DMS53 (cell line): Measurements from ENCODE around the gene MLLT11.
"Not testable (repeated sequence)": the region's sequence is repeated elsewhere in the genome, so short reads cannot be mapped to it uniquely, and the experiment has no call there.

Experiments
- DNase-seq: peaks from one replicate; lab custom pipeline; 2025; lab: John Stamatoyannopoulos, UW

The MLLT11 gene

DNA sequence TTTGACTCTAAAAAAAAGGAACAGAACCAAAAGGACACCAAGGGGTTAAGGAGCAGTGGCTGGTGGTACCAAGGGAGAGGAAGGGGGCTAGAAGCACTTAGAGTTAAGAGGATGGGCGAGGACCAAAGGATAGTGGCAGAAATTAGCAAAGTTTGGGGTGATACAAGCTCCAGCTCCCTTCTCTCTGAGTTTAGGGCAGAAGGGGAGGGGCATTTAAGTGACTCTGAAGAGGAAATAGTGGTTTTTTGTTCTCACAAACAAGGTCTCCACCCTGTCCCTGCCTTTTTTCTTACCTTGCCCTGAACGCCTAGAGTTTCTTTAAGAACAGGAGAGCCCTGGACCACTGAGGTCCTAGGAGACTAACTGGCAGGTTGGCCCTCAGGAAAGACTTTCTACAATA, 4.0 kb upstream of the MLLT11 start:
- no peak for DNase-seq

DNA sequence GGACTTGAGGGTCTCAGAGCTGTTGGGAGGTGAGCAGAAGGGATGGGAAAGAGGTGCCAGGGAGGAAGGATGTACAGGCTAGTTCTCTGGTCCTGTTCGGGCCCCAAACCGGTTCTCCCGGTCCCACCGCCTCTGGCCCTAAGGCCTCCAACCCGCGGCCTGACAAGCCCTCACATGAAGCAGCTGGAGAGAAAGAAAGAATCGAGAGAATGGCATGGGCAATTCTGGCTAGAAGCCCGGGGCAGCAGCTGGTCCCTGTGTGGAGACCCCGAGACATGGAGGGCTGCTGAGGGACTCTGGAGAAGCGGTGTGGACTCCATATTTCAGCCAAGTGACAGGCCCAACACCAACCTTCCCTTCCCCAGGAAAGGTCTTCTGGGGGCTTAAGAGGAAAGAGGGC, 1.5 kb upstream of the MLLT11 start:
- peak; percentile 95 for DNase-seq

DNA sequence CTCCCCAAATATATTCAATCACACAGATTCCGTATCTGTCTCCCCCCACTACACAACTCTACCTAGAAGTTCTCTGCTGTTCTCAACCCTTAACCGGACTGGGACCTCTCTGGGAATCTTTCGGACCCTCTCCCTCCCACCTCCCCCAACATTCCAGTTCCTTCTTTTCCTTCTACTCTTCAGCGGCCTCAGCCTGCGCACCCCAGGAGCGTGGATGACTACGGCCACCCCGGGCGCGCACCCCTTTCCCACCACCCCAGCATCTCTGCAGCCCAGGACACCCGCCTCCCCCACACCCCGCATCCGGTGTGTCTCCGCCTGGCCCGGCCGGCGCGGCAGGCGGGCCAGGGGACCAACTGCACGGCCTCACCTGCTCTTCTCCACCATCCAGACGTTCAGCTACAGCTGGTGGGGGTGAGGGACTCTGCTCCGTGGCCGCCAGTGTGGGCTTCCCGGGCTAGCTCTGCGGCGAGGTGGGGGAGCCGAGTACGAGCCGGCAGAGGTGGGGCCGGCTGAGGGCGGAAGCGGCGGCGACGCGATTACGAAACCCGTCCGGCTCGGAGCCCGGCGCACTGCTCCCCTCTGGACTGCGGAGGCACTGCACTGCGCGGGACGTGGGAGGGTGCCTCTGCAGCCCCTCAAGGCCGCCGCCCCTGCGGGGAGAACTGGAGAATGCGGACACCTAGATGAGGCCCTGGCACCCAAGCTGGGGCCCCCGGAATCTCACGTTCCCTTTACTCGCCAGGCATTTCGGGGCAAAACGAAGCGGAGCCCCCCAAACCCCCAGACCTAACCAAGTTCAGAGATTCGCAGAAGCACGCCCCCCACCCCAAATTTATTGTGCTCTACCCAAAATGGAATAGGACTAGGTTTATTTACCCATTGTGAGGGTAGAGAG, 839 bp upstream of the MLLT11 start, which contains the start of gene CDC42SE1:
TSS of gene CDC42SE1 (minus strand) at position 514 of the 898 bp plus-strand sequence. CDS start 3,892 bp downstream, outside the sequence.
- peak; percentile 92 for DNase-seq

DNA sequence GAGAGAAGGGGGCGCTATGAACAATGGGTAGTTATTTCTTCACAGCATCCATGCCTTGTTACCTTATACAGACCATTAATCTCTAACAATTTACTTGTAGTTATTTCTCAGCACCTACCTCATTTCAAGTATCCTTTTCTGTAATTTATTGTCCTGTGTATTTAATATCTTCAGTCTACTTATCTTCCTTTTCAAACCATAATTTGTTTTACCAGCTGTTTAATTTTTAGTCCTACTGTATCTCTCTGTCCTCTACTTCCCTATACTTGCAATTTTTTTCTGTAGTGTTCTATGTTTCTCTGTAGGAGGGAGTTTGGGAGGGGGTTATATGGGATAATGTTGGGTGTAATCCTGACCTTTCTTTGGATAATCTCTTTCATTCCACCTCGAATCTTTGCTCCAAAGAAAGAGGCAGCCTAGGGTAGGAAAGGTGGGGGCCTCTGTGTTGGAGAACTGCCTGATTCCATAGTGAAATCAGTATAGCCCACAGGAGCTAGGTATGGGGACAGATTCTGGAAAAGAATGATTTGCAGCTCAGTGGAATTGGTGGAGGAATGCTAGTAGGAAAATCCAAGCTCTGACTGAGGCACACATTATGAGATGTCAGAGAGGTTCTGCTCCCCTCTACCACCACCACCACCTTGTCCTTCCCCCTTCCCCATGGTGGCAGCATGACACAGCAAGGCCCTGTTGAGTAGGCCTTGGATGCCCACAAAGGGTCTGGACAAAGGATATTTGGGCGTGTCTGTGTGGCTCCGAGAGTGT, 642 bp downstream of the MLLT11 start:
- DNase-seq: peak; percentile 68

DNA sequence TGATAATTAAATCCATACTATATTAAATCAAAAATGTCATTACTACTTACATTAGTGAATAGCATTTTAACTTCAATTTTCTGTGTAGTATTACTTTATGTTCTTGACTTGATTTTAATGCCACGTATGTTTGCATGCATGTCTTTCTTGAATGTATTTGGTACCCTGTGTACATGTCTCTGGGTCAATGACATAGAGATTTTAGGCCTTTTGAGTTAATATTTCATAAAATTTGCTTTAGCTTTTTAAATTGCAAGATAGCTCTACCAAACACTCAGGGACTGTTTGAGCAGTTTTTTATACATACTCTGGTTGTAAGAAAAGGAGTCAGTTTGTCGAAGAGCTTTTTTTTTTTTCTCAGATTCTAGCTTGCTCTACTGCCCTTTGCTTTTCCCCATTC, 1.5 kb downstream of the MLLT11 start:
- DNase-seq: no peak

DNA sequence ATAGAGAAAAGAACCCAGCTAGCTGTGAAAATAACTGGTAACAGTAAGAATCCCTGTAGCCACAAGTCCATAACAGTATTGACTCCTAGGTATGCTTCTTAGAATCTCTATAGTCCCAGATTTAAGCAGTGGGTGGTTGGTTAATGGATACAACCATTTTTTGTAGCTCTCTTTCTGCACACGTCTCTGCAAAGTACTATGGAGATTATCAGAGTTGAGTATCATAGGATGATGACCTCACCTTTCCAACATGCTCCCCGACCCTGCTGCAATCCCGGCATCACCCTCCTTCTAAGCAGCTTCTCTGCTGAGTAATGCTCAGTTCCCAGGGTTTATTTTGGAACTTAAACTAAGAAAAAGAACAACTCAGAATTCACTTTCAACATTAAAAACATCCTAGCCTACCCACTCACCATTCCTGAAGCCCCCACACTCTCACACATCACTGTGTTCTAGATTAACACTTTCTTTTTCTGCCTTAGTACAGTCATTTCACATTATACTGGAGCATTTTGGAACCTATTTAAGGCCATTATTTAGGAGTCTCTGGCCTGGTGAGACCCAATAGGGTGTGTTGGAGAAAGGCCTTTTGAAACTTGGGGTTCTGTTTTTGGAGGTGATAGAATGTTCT, 2.7 kb downstream of the MLLT11 start:
- peak; percentile 19 for DNase-seq

DNA sequence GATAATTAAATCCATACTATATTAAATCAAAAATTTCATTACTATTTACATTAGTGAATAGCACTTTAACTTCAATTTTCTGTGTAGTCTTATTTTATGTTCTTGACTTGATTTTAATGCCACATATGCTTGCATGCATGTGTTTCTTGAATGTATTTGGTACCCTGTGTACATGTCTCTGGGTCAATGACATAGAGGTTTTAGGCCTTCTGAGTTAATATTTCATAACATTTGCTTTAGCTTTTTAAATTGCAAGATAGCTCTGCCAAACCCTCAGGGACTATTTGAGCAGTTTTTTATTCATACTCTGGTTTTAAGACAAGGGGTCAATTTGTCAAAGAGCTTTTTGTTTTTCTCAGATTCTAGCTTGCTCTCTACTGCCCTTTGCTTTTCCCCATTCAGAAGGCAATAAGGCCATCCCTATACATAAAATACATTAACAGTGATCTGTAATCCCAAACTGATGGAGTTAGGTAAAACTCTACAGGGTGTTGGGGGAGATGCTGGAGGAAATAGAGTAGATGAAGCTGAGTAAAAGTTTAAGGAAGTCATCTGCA, 5.0 kb downstream of the MLLT11 start:
- no peak for DNase-seq

DNA sequence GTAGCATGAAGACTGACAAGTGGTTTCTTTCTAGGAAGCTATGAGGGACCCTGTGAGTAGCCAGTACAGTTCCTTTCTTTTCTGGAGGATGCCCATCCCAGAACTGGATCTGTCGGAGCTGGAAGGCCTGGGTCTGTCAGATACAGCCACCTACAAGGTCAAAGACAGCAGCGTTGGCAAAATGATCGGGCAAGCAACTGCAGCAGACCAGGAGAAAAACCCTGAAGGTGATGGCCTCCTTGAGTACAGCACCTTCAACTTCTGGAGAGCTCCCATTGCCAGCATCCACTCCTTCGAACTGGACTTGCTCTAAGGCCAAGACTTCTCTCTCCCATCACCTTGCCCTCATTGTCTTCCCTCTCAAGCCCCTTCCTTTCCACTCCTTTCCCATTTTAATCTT, 7.0 kb downstream of the MLLT11 start:
- no peak for DNase-seq

DNA sequence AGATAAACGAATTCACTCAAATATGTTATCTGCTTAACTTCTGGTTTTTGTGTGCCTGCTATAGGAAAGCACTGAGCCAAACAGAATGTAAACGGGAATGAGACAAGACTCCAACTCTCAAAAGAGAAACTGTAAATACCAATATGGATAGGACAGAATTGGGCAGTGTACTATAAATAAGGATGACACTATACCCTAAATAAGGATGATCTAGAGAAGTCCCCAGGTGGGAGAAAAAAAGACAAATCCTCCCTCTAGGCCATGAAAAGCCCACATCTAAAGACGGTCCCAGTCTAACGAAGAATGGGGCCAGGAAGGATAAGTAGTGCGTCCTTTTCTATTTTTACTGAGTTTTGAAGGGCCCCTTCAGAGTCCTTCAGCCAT, 8.9 kb downstream of the MLLT11 start:
- DNase-seq: no peak

DNA sequence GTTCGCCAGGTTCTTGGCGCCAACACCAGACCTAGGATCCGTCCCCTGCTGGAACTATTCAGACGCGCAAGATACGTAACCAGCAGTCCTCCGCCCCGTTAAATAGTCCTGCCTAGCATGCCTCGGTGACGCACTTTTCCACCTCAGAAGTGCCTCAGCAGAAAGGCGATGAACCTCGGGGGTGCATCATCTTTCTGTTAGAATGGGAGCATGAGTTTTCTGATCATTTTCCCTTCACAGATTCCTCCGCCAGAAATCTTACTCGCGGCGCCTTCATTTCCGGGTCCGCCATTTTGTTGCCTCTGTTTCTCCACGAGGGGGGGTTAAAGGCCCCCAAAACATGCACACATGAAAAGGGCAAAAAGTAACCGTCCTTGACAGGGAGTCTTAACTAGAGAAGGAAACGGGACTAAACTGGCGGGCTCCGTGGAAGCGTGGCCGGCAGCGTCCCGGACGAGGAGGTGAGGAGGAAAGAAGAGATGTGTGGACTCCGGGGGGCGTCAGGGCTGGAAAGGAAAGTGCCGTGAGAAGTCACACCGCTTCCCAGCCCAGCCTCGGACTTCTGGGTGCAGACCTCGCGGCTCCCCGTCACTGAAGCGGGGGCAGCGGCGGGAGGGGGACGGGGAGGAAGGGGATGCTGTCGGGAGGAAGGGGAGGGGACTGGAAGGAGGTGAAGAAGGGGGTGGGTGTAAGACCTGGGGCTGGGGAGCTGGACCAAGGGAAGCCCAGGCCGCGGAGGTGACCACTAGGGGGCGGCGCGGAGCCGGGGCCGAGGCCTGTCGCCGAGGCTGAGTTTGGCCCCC, 10.5 kb downstream of the MLLT11 start, which contains the start of gene GABPB2:
TSS of gene GABPB2 (plus strand) at position 288 of the 803 bp plus-strand sequence. CDS start 17,429 bp downstream, outside the sequence.
- peak; percentile 97 for DNase-seq

DNA sequence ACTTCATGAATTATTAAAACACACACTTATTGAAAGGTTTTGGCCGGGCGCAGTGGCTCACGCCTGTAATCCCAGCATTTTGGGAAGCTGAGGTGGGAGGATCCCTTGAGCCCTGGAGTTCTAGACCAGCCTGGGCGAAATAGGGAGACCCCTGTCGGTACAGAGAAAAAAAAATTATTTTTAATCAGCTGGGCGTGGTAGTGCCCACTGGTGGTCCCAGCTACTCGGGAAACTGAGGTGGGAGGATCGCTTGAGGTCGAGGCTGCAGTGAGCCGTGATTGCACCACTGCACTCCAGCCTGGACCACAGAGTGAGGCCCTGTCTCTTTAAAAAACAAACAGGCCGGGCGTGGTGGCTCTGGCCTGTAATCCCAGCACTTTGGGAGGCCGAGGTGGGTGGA, 12.0 kb downstream of the MLLT11 start:
- no peak for DNase-seq

DNA sequence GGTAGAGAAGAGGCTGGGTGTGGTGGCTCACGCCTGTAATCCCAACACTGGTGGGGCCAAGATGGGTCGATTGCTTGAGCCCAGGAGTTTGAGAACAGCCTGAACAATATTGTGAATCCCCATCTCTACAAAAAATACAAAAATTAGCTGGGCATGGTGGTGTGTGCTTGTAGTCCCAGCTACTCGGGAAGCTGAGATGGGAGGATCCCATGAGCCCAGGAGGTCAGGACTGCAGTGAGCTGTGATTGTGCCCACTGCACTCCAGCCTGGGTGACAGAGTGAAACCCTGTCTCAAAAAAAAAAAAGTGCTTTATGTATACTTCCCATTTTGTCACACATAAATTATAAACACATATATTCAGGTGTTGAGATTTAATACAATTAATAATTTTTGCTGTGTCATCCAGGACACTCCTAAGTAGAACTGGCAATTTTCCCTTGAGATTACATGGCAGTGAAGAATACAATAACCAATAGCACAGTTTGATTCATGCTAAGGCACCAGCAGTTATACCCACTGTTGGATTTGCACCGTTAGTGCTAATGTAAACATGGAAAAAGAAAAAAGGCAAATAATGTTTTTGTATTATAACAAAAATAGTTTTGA, 25.9 kb downstream of the MLLT11 start:
- DNase-seq: peak; percentile 6

DNA sequence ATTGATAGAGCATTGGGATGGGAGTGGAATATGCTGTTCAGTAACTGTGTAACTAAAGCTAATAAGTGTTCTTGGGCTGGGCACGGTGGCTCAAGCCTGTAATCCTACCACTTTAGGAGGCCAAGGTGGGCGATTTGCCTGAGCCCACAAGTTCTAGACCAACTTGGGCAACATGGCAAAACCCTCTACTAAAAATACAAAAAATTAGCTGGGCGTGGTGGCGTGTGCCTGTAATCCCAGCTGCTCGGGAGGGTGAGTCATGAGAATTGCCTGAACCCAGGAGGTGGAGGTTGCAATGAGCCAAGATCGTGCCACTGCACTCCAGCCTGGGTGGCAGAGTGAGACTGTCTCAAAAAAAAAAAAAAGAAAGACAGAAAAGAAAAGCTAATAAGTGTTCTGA, 37.2 kb downstream of the MLLT11 start:
- not testable (repeated sequence) for DNase-seq

DNA sequence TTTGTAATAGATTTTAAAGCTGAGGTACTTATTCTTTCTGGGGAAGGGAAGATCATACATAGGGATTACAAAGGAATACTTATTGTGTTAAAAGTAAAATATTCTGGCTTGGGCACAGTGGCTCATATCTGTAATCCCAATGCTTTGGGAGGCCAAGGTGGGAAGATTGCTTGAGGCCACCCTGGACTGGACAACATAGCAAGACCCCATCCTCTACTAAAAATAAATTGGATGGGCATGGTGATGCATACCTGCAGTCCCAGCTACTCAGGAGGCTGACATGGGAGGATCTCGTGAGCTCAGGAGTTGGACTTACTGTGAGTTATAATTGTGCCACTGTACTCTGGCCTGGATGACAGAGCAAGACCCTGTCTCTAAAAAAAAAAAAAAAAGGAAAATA, 37.9 kb downstream of the MLLT11 start:
- DNase-seq: no peak

DNA sequence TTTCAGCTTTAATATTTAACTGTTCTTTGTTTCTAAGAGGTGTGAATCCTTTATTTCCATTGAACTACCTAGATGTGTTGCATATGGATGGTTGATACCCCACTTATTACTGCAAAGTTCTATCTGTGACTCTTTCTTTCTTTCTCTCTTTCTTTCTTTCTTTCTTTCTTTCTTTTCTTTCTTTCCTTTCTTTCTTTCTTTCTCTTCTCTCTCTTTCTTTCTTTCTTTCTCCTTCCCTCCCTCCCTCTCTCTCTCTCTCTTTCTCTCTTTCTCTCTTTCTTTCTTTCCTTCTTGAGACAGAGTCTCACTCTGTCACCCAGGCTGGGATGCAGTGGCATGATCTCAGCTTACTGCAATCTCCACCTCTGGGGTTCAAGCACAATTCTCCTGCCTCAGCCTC, 44.4 kb downstream of the MLLT11 start:
- no peak for DNase-seq

DNA sequence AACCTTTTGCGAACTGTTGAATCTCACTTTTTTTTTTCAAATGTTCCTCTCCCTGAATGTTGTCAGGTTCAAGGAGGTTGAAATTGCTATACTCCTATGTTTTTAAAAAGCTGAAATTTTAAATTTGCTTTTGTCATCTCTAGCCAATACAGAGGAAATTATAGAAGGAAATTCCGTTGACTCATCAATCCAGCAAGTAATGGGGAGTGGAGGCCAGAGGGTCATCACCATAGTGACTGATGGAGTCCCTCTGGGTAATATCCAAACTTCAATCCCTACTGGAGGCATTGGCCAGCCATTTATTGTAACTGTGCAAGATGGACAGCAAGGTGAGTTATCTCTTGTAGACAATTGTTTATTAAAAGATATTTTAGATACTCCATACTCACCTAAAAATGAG, 46.7 kb downstream of the MLLT11 start:
- no peak for DNase-seq

DNA sequence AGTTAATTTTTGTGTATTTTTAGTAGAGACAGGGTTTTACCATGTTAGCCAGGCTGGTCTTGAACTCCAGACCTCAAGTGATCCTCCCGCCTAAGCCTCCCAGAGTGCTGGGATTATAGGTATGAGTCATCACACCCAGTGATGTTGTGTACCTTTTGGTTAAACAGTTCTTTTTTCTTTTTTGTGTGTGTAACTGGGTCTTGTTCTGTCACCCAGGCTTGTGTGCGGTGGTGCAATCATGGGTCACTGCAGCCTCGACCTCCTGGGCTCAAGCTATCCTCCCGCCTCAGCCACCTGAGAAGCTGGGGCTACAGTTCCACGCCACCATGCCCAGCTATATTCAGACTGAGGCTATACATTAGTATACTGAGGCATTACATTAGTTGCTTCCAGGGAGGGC, 48.1 kb downstream of the MLLT11 start:
- DNase-seq: peak; percentile 24

DNA sequence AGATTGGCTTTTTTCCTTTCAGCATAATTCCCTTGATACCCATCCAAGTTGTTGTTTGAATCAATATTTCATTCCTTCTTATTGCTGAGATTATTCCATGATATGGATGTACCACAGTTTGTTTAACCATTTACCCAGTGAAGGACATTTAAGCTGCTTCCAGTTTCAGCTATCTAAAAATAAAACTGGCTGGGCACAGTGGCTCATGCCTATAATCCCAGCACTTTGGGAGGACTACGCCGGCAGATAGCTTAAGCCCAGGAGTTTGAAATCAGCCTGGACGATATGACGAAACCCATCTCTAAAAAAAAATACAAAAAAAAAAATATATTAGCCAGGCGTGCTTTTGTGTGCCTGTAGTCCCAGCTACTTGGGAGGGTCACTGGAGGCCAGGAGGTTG, 53.7 kb downstream of the MLLT11 start:
- DNase-seq: no peak
